ENCODE data around the gene MCTP1. TPM values are rescaled to one million over a fixed set of nuclear protein-coding genes. Genes with fewer than 3 reads are reported as not detected.

MCTP1 gene
- total RNA-seq, 1 experiment from 2014 or later, result 5.6 TPM

DNA sequence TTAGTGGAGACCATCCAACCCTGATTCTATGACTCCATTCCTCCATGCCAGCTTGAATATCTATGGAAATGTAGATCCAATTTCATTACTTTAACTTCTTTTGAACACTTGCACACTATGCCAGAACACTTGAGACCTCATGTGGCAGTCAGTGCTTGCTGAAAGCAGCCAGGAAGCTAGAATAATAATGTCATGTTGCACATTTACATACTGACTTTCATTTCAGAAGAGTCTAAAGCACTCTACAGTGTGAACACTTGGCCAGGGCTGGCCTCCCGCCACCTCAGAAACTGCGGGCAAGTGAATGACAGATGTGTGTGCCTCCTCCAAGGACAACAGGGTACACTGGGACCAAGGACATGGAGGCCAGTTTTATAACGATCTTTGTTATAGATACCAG, 569.1 kb downstream of the MCTP1 start (continued):
- TF ChIP-seq, protein P1, sequence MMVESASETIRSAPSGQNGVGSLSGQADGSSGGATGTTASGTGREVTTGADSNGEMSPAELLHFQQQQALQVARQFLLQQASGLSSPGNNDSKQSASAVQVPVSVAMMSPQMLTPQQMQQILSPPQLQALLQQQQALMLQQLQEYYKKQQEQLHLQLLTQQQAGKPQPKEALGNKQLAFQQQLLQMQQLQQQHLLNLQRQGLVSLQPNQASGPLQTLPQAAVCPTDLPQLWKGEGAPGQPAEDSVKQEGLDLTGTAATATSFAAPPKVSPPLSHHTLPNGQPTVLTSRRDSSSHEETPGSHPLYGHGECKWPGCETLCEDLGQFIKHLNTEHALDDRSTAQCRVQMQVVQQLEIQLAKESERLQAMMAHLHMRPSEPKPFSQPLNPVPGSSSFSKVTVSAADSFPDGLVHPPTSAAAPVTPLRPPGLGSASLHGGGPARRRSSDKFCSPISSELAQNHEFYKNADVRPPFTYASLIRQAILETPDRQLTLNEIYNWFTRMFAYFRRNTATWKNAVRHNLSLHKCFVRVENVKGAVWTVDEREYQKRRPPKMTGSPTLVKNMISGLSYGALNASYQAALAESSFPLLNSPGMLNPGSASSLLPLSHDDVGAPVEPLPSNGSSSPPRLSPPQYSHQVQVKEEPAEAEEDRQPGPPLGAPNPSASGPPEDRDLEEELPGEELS (CRISPR knock-in tag; IDR thresholded peaks at IDR 0.05), result no peak
- TF ChIP-seq, protein P2, sequence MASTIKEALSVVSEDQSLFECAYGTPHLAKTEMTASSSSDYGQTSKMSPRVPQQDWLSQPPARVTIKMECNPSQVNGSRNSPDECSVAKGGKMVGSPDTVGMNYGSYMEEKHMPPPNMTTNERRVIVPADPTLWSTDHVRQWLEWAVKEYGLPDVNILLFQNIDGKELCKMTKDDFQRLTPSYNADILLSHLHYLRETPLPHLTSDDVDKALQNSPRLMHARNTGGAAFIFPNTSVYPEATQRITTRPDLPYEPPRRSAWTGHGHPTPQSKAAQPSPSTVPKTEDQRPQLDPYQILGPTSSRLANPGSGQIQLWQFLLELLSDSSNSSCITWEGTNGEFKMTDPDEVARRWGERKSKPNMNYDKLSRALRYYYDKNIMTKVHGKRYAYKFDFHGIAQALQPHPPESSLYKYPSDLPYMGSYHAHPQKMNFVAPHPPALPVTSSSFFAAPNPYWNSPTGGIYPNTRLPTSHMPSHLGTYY (CRISPR knock-in tag; IDR thresholded peaks at IDR 0.05), result no peak
- TF ChIP-seq CBFB (CRISPR knock-in tag; IDR thresholded peaks at IDR 0.05; ENCODE audit: low read depth), result no peak

DNA sequence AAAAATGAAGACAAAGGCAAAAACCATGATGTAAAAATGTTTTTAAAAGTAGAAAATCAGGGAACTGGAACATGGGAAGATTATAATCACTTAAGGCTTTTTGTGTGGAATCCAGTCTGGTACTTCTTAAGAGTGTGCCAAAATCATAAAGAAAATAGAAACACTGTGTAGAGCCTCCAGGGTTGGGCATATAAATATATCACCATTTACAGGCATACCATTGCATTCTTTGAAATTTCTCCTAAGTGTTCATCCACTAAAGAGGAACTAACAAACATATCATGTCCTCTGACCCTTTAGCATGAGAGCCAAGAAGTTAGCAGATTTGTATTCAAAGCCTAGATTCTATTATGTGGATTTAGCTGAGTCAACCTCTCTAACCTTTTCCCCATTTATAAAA, 573.1 kb downstream of the MCTP1 start:
- Mint-ChIP-seq H3K4me1 (peaks cover 17% of the 10 kb centered on the region), H3K4me3 (no peak overlapping the region), H3K9me3 (no peaks in the 10 kb centered on the region), H3K27me3 (ENCODE audit: low read depth) (no peaks in the 10 kb centered on the region), H3K27ac (no peak overlapping the region; the same call in 1 of the 2 replicates), H3K36me3 (peaks cover 5% of the 10 kb centered on the region; the same call in 1 of the 2 replicates)
- no peak for DNase-seq (ENCODE audit: low spot score)
- no peak for TF ChIP-seq SMAD3 (CRISPR knock-in tag; IDR thresholded peaks at IDR 0.05; ENCODE audit: borderline replicate concordance)
- no peak for TF ChIP-seq TP53 (CRISPR knock-in tag; IDR thresholded peaks at IDR 0.05)
- POLR2A ChIA-PET, result no interaction called here
- ATAC-seq, result no peak
- CTCF ChIA-PET, result no interaction called here

DNA sequence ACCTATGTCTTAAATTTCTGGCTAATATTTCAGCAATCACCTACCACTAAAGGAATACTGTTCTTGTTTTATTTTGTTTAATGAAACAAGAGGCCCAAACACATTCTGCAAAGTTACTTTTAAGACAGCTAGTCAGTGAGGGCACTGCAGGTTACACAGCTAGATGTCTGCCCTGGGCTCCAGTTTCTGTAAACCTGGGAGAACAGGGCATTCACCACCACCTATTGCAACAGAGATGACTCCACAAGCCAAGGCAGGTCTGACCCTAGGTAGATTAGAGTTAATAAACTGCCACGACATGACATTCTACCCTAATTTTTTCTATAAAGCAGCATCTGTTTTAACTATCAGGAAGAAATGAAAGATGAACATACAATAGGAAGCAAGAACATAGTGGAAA, 575.6 kb downstream of the MCTP1 start:
- H3K27ac Mint-ChIP-seq, result no peak overlapping the region
- CTCF ChIA-PET, result no interaction called here
- ATAC-seq (no peak), DNase-seq (ENCODE audit: low spot score) (no peak)
- no peaks in the 10 kb centered on the region for H3K27me3 Mint-ChIP-seq (ENCODE audit: low read depth)
- H3K9me3 Mint-ChIP-seq, result no peaks in the 10 kb centered on the region
- H3K4me1 Mint-ChIP-seq, result peaks cover 21% of the 10 kb centered on the region
- no peak overlapping the region for H3K4me3 Mint-ChIP-seq
- peaks cover 5% of the 10 kb centered on the region; the same call in 1 of the 2 replicates for H3K36me3 Mint-ChIP-seq
- POLR2A ChIA-PET, result interaction anchor here (0.7 kb wide), 1 partner anchor 214 kb away, joined by 5 read pairs; no protein-coding TSS in a partner anchor
- no peak for TF ChIP-seq ZNF263 (CRISPR knock-in tag; IDR thresholded peaks at IDR 0.05; ENCODE audit: low read depth)
- no peak for TF ChIP-seq ZNF423 (CRISPR knock-in tag; IDR thresholded peaks at IDR 0.05)
- TF ChIP-seq NR3C1 (CRISPR knock-in tag; conservative IDR thresholded peaks at IDR 0.05; ENCODE audit: low read depth), result no peak
- TF ChIP-seq, protein P3, sequence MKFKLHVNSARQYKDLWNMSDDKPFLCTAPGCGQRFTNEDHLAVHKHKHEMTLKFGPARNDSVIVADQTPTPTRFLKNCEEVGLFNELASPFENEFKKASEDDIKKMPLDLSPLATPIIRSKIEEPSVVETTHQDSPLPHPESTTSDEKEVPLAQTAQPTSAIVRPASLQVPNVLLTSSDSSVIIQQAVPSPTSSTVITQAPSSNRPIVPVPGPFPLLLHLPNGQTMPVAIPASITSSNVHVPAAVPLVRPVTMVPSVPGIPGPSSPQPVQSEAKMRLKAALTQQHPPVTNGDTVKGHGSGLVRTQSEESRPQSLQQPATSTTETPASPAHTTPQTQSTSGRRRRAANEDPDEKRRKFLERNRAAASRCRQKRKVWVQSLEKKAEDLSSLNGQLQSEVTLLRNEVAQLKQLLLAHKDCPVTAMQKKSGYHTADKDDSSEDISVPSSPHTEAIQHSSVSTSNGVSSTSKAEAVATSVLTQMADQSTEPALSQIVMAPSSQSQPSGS (CRISPR knock-in tag; IDR thresholded peaks at IDR 0.05; ENCODE audit: borderline replicate concordance, low read depth), result no peak
- no peak for TF ChIP-seq ZNF396 (CRISPR knock-in tag; IDR thresholded peaks at IDR 0.05; ENCODE audit: borderline replicate concordance)
- no peak for TF ChIP-seq ZNF219 (CRISPR knock-in tag; IDR thresholded peaks at IDR 0.05; ENCODE audit: borderline replicate concordance)
- TF ChIP-seq, protein P4, sequence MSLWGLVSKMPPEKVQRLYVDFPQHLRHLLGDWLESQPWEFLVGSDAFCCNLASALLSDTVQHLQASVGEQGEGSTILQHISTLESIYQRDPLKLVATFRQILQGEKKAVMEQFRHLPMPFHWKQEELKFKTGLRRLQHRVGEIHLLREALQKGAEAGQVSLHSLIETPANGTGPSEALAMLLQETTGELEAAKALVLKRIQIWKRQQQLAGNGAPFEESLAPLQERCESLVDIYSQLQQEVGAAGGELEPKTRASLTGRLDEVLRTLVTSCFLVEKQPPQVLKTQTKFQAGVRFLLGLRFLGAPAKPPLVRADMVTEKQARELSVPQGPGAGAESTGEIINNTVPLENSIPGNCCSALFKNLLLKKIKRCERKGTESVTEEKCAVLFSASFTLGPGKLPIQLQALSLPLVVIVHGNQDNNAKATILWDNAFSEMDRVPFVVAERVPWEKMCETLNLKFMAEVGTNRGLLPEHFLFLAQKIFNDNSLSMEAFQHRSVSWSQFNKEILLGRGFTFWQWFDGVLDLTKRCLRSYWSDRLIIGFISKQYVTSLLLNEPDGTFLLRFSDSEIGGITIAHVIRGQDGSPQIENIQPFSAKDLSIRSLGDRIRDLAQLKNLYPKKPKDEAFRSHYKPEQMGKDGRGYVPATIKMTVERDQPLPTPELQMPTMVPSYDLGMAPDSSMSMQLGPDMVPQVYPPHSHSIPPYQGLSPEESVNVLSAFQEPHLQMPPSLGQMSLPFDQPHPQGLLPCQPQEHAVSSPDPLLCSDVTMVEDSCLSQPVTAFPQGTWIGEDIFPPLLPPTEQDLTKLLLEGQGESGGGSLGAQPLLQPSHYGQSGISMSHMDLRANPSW (CRISPR knock-in tag; conservative IDR thresholded peaks at IDR 0.05; ENCODE audit: low read depth), result no peak
- TF ChIP-seq TP53 (CRISPR knock-in tag; IDR thresholded peaks at IDR 0.05), result no peak
- TF ChIP-seq, protein P5, sequence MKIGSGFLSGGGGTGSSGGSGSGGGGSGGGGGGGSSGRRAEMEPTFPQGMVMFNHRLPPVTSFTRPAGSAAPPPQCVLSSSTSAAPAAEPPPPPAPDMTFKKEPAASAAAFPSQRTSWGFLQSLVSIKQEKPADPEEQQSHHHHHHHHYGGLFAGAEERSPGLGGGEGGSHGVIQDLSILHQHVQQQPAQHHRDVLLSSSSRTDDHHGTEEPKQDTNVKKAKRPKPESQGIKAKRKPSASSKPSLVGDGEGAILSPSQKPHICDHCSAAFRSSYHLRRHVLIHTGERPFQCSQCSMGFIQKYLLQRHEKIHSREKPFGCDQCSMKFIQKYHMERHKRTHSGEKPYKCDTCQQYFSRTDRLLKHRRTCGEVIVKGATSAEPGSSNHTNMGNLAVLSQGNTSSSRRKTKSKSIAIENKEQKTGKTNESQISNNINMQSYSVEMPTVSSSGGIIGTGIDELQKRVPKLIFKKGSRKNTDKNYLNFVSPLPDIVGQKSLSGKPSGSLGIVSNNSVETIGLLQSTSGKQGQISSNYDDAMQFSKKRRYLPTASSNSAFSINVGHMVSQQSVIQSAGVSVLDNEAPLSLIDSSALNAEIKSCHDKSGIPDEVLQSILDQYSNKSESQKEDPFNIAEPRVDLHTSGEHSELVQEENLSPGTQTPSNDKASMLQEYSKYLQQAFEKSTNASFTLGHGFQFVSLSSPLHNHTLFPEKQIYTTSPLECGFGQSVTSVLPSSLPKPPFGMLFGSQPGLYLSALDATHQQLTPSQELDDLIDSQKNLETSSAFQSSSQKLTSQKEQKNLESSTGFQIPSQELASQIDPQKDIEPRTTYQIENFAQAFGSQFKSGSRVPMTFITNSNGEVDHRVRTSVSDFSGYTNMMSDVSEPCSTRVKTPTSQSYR (CRISPR knock-in tag; IDR thresholded peaks at IDR 0.05), result no peak
- no peak for TF ChIP-seq GABPB1 (CRISPR knock-in tag; IDR thresholded peaks at IDR 0.05)
- no peak for TF ChIP-seq CREM (CRISPR knock-in tag; IDR thresholded peaks at IDR 0.05)

Data from WTC11 (cell line).